ENCODE data around the gene PSMB9. TPM values are rescaled to one million over a fixed set of nuclear protein-coding genes. Genes with fewer than 3 reads are reported as not detected.

PSMB9 gene
- total and polyA plus RNA-seq, 2 experiments from 2014 or later, result 2.8 to 5.5 TPM

DNA sequence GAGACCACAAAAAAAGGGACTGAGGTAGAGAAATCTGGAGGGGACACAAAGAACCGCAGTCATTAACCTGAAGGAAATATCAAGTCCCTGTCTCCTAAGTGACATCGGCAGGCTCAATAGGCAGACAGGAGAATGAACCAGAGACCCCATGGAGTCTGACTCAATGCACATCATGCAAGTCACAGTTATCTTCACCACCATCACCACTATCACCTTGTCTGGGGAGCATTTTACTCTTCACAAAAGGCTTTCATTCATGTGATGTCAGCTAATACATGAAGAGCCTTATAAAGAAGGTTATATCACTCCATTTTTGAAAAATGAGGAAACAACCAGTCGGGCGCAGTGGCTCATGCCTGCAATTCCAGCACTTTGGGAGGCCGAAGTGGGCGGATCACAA, 4.9 kb upstream of the PSMB9 start:
- peaks cover 6% of the 10 kb centered on the region; the same call in 1 of the 2 replicates for H3K4me1 ChIP-seq (ENCODE audit: insufficient read depth)
- H3K9me3 Mint-ChIP-seq, result no peaks in the 10 kb centered on the region; the same call in 2 of the 3 replicates
- peaks cover 20% of the 10 kb centered on the region for H3K4me1 Mint-ChIP-seq
- no peak overlapping the region for H3K27ac ChIP-seq (ENCODE audit: low read depth)
- H2AFZ ChIP-seq, result no peak overlapping the region
- H3K4me3 ChIP-seq, result no peak overlapping the region
- H3K27me3 Mint-ChIP-seq (ENCODE audit: insufficient read depth, low read depth, poor library complexity), result peaks cover 30% of the 10 kb centered on the region
- H3K36me3 Mint-ChIP-seq (ENCODE audit: low read depth), result peaks cover 15% of the 10 kb centered on the region; the same call in 2 of the 3 replicates
- 0 out of 2 replicates have a peak, but pooled peaks cover 5% of the 10 kb centered on the region for H3F3A ChIP-seq (replicated peaks; ENCODE audit: low read depth)
- no peaks in the 10 kb centered on the region for H3K79me2 ChIP-seq (replicated peaks; ENCODE audit: insufficient read depth)
- DNase-seq (ENCODE audit: low spot score), result no peak
- H3K9me2 ChIP-seq (ENCODE audit: insufficient read depth), result no peaks in the 10 kb centered on the region
- no peak overlapping the region for H3K4me2 ChIP-seq
- H3K36me3 ChIP-seq (ENCODE audit: insufficient read depth), result no peaks in the 10 kb centered on the region; the same call in 1 of the 2 replicates
- TF ChIP-seq ETS1 (IDR thresholded peaks at IDR 0.05) (no peak), EZH2 (IDR thresholded peaks at IDR 0.05; ENCODE audit: low read depth, unreplicated experiment) (no peak), EZH2phosphoT487 (IDR thresholded peaks at IDR 0.05; ENCODE audit: unreplicated experiment) (no peak), NANOG (IDR thresholded peaks at IDR 0.05; ENCODE audit: borderline replicate concordance) (no peak), ZNF462 (CRISPR knock-in tag; IDR thresholded peaks at IDR 0.05) (no peak), STAT1 (IDR thresholded peaks at IDR 0.05; ENCODE audit: unreplicated experiment) (no peak), JUNB (IDR thresholded peaks at IDR 0.05; ENCODE audit: unreplicated experiment) (no peak), CREB1 (CRISPR knock-in tag; IDR thresholded peaks at IDR 0.05; ENCODE audit: low read depth) (no peak), POLR2AphosphoS5 (IDR thresholded peaks at IDR 0.05; ENCODE audit: low read depth) (no peak), ZNF331 (CRISPR knock-in tag; IDR thresholded peaks at IDR 0.05; ENCODE audit: low read depth) (no peak)
- TF ChIP-seq, protein P1, sequence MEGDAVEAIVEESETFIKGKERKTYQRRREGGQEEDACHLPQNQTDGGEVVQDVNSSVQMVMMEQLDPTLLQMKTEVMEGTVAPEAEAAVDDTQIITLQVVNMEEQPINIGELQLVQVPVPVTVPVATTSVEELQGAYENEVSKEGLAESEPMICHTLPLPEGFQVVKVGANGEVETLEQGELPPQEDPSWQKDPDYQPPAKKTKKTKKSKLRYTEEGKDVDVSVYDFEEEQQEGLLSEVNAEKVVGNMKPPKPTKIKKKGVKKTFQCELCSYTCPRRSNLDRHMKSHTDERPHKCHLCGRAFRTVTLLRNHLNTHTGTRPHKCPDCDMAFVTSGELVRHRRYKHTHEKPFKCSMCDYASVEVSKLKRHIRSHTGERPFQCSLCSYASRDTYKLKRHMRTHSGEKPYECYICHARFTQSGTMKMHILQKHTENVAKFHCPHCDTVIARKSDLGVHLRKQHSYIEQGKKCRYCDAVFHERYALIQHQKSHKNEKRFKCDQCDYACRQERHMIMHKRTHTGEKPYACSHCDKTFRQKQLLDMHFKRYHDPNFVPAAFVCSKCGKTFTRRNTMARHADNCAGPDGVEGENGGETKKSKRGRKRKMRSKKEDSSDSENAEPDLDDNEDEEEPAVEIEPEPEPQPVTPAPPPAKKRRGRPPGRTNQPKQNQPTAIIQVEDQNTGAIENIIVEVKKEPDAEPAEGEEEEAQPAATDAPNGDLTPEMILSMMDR (conservative IDR thresholded peaks at IDR 0.05; ENCODE audit: low read depth in 2 of 2), result no peak
- TF ChIP-seq, protein P2, sequence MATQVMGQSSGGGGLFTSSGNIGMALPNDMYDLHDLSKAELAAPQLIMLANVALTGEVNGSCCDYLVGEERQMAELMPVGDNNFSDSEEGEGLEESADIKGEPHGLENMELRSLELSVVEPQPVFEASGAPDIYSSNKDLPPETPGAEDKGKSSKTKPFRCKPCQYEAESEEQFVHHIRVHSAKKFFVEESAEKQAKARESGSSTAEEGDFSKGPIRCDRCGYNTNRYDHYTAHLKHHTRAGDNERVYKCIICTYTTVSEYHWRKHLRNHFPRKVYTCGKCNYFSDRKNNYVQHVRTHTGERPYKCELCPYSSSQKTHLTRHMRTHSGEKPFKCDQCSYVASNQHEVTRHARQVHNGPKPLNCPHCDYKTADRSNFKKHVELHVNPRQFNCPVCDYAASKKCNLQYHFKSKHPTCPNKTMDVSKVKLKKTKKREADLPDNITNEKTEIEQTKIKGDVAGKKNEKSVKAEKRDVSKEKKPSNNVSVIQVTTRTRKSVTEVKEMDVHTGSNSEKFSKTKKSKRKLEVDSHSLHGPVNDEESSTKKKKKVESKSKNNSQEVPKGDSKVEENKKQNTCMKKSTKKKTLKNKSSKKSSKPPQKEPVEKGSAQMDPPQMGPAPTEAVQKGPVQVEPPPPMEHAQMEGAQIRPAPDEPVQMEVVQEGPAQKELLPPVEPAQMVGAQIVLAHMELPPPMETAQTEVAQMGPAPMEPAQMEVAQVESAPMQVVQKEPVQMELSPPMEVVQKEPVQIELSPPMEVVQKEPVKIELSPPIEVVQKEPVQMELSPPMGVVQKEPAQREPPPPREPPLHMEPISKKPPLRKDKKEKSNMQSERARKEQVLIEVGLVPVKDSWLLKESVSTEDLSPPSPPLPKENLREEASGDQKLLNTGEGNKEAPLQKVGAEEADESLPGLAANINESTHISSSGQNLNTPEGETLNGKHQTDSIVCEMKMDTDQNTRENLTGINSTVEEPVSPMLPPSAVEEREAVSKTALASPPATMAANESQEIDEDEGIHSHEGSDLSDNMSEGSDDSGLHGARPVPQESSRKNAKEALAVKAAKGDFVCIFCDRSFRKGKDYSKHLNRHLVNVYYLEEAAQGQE (IDR thresholded peaks at IDR 0.05; ENCODE audit: unreplicated experiment), result no peak
- no peak for ATAC-seq
- H4K20me1 ChIP-seq (replicated peaks; ENCODE audit: insufficient read depth), result no peaks in the 10 kb centered on the region
- H3K4me3 Mint-ChIP-seq, result no peak overlapping the region
- H3K27me3 ChIP-seq (ENCODE audit: insufficient read depth), result peaks cover 21% of the 10 kb centered on the region
- H3K27ac Mint-ChIP-seq, result no peak overlapping the region
